GM10248 (cell line): ENCODE measurements around the gene CCL2.
"Not testable (repeated sequence)": the region's sequence is repeated elsewhere in the genome, so short reads cannot be mapped to it uniquely, and the experiment has no call there.

Experiments used
- CTCF ChIA-PET: fragments of 300-600 bp; sonication (Branson Sonifier 250); formaldehyde crosslinking; extraction: SDS; loops from one replicate; lab custom pipeline; 2021; ENCODE audit warnings: antibody characterized with exemption; lab: Yijun Ruan, JAX
- POLR2A ChIA-PET: fragments of 350-650 bp; sonication (Branson Sonifier 250); formaldehyde crosslinking; extraction: SDS; loops from one replicate; lab custom pipeline; 2020; ENCODE audit warnings: antibody characterized with exemption; lab: Yijun Ruan, JAX
- DNase-seq: peaks from one replicate; pipeline ENCODE4 v3.0.0; 2012; ENCODE audit errors: extremely low spot score
- CTCF ChIP-seq: IDR thresholded peaks from 2 replicates; pipeline ENCODE4 v1.5.1; 2012; ENCODE audit warnings: mild to moderate bottlenecking, low read depth; ENCODE audit errors: extremely low read depth, missing control alignments, control extremely low read depth

Gene CCL2

GRCh38 chr17:34226744-34227034 is 28.4 kb upstream of the CCL2 start:
- no peak for TF ChIP-seq CTCF
- DNase-seq = no peak
- ChIA-PET CTCF (no interaction called here), POLR2A (no interaction called here)

- POLR2A ChIA-PET, CTCF ChIA-PET, DNase-seq: not testable (repeated sequence)
Observed at GRCh38 chr17:34227293-34227692, 27.8 kb upstream of the CCL2 start.

- ChIA-PET POLR2A (no interaction called here), CTCF (no interaction called here)
- DNase-seq = no peak
- TF ChIP-seq CTCF = no peak
Observed at GRCh38 chr17:34227707-34228106, 27.4 kb upstream of the CCL2 start.

- CTCF ChIA-PET = no interaction called here
- POLR2A ChIA-PET = no interaction called here
- DNase-seq = no peak
- no peak for TF ChIP-seq CTCF
Observed at GRCh38 chr17:34228781-34229180, 26.3 kb upstream of the CCL2 start.

- DNase-seq = no peak
- ChIA-PET POLR2A (no interaction called here), CTCF (no interaction called here)
- TF ChIP-seq CTCF = no peak
Observed at GRCh38 chr17:34230342-34230741, 24.7 kb upstream of the CCL2 start.

- DNase-seq = no peak
- TF ChIP-seq CTCF = no peak
- ChIA-PET CTCF (interaction anchor here (1.4 to 2.1 kb wide), 3 partner anchors 16 to 126 kb away, joined by 4 to 12 read pairs (median 5); no protein-coding TSS in a partner anchor), POLR2A (no interaction called here)
Observed at GRCh38 chr17:34234616-34235015, 20.5 kb upstream of the CCL2 start.

DNA sequence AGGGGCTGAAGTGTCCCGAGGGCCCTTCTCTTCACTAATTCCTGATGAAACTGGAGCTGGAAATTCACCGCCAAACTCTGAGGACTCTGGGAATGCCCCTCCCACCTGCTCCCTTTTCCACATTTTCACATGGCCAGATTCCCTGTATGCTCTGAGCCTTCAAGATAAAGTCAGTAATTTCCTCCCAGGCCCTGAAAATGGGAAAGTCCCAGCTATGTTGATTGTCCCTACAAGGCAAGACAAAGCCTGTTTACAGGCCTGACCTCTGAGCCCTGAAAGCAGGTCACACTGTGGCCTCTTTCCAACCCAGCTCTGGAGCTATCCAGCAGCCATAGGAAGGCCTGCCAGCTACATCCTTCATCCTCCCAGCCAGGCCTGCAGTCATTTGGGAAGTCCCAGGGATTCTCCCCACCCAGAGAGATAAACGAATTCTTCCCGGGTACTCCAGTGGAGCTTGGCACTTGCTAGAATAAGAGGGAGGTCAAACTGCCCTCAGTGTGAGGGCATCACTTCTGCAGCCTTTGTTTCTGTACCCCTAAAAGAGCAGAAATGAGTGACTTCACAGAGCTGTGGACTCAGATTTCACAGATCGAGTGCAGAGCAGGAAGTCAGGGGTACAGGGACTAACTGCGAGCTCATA is 19.6 kb upstream of the CCL2 start:
- ChIA-PET CTCF (interaction anchor here (1.0 to 2.1 kb wide), 4 partner anchors 16 to 125 kb away, joined by 3 to 12 read pairs (median 4); no protein-coding TSS in a partner anchor), POLR2A (no interaction called here)
- no peak for TF ChIP-seq CTCF
- DNase-seq = no peak
